Activated gamma-delta T cell (primary cell): ENCODE results near the gene SMC6.

Experiments
- DNase-seq: peaks from one replicate; lab custom pipeline; 2025; lab: John Stamatoyannopoulos, UW
- total RNA-seq, 2 donors: gene quantifications; one replicate each; lab custom pipeline; 2026; lab: John Stamatoyannopoulos, UW

Gene SMC6
- total RNA-seq = 80.0 to 91.9 reads per million in 2 donors

GRCh38 chr2:17753803-17754663, at the start of gene SMC6, which contains the start of gene GEN1:
Gene SMC6, minus strand, starts transcription at chr2:17753810. Its CDS starts 7,864 bp downstream, at chr2:17745946.
Gene GEN1, plus strand, starts transcription at chr2:17754138. Its CDS starts 5,806 bp downstream, at chr2:17759944.
- DNase-seq = peak; percentile 91

DNA sequence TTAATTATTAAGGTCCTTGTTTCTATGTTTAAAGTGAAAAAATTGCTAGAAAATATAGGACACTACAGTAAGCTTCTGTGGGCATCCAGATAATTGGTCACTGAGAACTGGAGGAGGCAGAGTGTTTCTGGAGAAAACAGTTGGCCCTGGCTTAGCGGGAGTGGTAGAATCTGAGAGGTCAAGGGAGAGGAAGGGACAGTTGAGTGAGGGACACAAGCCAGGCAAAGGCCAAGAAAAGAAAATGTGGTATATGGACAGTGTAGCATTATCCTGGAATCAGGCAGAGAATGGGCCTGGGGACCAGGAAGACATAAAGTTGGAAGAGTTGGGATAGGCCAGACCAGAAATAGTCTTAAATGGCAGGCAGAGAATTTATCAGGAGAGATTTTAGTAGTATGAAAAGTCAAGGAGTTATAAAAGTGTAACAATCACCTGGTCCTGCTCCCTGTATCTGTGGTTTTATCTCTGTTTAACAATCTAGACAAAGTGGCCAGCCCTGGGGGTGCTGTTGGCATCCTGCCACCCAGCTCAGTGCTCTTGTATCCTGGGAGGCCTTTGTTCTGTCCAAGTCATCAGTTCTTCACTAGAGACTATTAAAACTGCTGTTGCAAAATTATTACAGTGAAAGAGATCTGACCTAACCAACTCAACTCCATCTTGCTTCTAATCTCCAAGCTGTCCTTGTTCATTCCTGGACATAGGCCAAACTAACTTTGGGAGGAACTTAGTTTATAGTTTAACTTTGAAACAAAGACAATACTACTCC, 47.3 kb upstream of the SMC6 start:
- DNase-seq = no peak

- DNase-seq = no peak
These were observed 46.6 kb upstream of the SMC6 start for GRCh38 chr2:17800219-17800618.

GRCh38 chr2:17799301-17800120, 45.9 kb upstream of the SMC6 start:
- no peak for DNase-seq

GRCh38 chr2:17798338-17798737, 44.7 kb upstream of the SMC6 start:
- DNase-seq = no peak

DNA sequence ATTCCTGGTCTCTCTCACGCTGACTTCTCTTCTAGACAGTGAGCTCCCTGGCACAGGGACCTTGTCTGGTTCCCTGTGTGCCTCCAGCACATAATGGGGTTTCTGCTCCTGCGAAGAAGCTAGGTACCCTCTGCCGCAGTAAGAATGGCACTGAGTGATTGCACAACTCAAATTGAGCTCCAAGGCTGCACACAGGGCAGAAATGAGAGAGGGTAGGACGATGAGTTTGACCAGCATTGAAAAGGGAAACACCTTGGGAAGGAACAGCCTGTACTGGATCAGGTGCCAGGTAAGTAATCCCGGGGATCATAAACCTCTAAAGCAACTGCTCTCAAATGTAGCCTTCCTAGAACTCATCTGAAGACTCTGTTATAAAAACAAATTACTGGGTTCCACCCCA, 41.7 kb upstream of the SMC6 start:
- no peak for DNase-seq

- DNase-seq = no peak
These were observed 40.3 kb upstream of the SMC6 start for GRCh38 chr2:17793803-17794354.

GRCh38 chr2:17793296-17793695, 39.7 kb upstream of the SMC6 start:
- no peak for DNase-seq

- no peak for DNase-seq
These were observed 38.9 kb upstream of the SMC6 start for GRCh38 chr2:17792515-17792914.

DNA sequence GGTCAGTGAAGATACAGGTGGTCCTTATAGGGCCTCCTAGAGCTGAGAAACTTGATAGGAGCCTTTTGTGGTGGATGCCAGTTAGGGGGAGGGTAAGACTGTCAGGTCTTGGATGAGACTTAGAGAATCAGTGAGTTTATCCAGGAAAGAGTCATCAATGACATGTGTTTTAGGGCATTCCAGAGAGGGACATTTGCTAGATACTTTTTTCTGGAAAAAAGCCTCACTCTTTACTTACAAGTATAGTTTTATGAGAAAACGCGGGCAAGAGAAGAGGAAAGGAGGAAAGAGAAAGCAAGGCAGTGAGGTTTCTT, 38.2 kb upstream of the SMC6 start:
- no peak for DNase-seq

DNA sequence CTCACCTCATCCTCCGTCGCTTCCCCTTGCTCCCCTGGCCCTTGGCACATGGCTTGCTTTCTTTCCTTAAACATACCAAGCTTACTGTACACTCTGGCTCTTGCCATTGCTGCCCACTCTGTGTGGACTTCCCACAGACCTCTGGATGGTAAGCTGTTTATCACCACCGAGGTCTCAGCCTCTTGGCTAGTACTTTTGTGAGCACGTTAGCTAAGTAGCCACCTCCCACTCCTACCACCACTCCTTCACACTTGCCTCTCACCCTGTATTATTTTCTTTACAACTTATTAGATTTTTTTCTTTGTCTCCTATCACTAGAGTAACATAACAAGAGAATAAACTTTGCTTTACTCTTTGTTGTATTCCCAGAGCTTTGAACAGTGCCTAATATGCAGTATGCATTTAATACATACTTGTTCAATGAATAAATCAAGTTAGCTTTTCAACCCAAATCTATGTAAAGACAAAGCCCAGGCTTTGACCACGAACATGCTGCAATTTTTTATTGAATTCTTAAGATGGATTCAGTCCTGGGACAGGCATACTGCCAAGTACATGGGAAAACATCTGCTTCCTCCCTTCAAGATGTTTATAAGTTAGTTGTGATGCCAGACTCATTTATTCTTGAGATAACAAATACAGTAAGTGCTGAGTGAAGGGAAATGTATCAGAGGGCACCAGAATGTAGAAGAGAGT, 37.7 kb upstream of the SMC6 start:
- DNase-seq = no peak

- DNase-seq = no peak
These were observed 36.9 kb upstream of the SMC6 start for GRCh38 chr2:17790536-17790935.

DNA sequence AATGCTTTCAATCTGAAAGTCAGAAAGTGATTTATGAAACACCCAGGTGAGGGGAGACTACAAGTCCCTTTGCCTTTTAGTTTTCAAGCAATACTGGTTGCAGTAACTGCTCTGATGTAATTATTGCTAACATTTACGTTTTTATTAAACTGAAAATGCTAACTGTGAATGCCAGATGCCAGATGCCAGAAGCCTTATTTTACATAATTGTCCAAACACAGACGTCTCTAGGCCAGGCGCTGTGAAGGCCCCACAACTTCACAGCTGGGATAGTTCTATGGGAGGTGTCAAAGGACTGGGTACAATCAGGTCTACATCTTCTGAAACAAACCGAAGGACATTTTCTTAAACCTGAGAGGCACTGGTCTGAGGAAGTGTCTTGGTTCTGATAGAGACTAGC, 35.2 kb upstream of the SMC6 start:
- no peak for DNase-seq

GRCh38 chr2:17786727-17787126, 33.1 kb upstream of the SMC6 start:
- no peak for DNase-seq

DNA sequence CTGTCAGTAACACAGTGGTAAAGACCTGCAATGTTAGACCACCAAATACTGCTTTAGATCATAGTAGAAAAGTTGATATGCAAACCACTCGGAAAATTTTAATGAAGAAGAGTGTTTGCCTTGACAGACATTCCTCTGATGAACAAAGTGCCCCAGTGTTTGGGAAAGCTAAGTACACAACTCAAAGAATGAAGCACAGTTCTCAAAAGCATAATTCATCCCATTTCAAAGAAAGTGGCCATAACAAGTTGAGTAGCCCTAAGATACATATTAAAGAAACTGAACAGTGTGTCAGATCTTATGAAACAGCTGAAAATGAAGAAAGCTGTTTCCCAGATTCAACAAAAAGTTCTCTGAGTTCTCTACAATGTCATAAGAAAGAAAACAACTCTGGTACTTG, 27.9 kb upstream of the SMC6 start:
- DNase-seq = no peak

- no peak for DNase-seq
These were observed 26.9 kb upstream of the SMC6 start for GRCh38 chr2:17780546-17780945.

DNA sequence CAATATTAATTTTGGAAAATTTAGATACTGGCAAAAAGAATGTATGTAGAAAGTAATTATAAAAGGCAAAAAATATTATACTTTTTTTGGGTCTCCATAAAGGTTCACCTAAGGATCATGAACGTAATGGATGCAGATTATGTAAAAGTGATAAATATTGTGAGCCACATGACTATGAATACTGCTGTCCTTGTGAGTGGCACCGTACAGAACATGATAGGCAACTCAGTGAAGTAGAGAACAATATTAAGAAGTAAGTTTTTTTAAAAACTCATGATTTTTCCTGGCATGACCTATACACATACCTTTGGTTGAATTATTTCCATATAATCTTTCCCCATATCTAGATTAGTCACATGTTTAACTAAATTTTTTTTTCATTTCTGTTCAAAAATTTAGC, 18.9 kb upstream of the SMC6 start:
- DNase-seq = no peak

DNA sequence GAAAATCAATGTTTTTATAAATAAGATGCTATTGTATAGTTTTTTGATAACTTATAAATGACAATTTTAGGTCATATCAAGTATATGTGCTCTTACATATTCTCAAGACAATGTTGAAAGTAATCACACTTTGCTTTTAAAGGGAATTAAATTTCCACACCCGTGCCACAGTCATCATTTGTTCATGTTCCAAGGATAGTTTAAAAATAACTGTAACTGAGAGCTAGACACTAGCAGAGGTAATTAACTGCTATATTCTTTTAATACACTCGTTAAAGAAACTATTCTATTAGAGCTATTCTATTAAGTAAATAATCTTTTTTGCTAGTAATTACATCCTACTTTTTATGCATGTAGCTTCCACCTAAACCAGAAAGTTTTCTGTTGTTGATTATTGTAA, 18.3 kb upstream of the SMC6 start:
- DNase-seq = no peak

DNA sequence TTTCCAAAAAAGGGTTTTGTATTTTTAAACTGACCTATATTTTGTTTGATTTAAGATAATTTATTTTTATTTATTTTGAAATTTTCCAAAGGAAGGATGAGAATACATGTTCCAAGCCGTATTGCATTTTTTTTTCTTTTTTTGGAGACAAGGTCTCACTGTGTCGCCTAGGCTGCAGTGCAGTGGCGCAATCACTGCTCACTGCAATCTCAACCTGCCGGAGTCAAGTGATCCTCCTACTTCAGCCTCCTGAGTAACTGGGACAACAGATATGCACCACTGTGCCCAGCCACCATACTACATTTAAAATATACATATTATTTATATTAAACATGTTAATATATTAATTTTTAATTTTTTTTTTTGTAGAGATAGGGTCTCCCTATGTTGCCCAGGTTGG, 15.3 kb upstream of the SMC6 start:
- no peak for DNase-seq

- DNase-seq = no peak
These were observed 11.8 kb upstream of the SMC6 start for GRCh38 chr2:17765398-17765797.

DNA sequence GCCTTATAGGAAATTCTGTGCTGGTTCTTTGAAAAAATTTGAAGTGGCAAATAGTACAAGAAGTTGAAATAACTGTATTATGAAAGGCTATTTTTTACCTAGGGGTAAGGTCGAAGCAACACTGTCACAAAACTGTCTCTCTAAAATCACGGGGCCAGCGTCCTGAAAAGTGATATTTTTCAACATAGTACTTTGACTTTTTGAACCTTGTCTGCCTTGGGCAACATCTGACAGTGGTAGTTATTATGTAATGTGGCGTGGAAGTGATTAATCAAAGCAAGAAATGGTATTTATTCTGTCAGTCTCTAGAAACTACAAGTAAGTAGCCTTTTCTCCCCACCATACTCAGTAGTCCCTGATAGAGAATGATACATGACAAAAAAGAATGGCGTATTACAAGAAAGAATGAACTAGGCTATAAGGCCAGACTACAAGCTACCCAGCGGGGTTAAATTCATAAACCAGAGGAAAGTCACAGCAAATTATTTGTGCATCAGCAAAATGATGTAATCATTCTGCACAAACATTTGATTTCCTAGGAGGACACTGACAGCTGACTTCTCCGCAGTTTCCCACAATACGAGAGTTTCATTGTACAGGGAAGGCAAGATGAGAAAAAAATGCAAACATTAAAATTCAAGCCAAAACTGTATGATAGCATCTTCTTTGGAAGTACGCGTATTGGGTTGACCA, 10.2 kb upstream of the SMC6 start:
- no peak for DNase-seq
